Superior temporal gyrus (tissue), 1 donor: ENCODE results near the gene EDC4.

Experiments
- DNase-seq: peaks from one replicate; pipeline ENCODE4 v3.0.0-alpha.2; 2016; ENCODE audit errors: extremely low spot score

Gene EDC4

GRCh38 chr16:67879936-67880335 lies 7.1 kb downstream of the EDC4 start:
- no peak for DNase-seq

- DNase-seq: no peak
These were observed 7.7 kb downstream of the EDC4 start for GRCh38 chr16:67880584-67880983.

- peak; percentile 77 for DNase-seq
These were observed 8.8 kb downstream of the EDC4 start for GRCh38 chr16:67881621-67882161.

- peak; percentile 94 for DNase-seq
These were observed 9.7 kb downstream of the EDC4 start for GRCh38 chr16:67882374-67883145.

GRCh38 chr16:67883146-67883871 lies 10.5 kb downstream of the EDC4 start:
- no peak for DNase-seq

- DNase-seq: peak; percentile 50
These were observed 11.0 kb downstream of the EDC4 start for GRCh38 chr16:67883872-67884261.

GRCh38 chr16:67884684-67885083 lies 11.8 kb downstream of the EDC4 start, which contains the start of gene NRN1L:
TSS of gene NRN1L (plus strand) at chr16:67884885. CDS start at chr16:67884904, 19 bp downstream.
- DNase-seq: peak; percentile 94

- DNase-seq: no peak
These were observed 12.7 kb downstream of the EDC4 start for GRCh38 chr16:67885545-67885944.

GRCh38 chr16:67885976-67886375 lies 13.1 kb downstream of the EDC4 start:
- no peak for DNase-seq

- no peak for DNase-seq
These were observed 13.5 kb downstream of the EDC4 start for GRCh38 chr16:67886387-67886786.

- no peak for DNase-seq
These were observed 15.5 kb downstream of the EDC4 start for GRCh38 chr16:67888331-67888730.

- DNase-seq: no peak
These were observed 19.5 kb downstream of the EDC4 start for GRCh38 chr16:67892375-67892774.

- peak; percentile 95 for DNase-seq
These were observed 20.3 kb downstream of the EDC4 start, which contains the start of gene PSKH1 for GRCh38 chr16:67892899-67893742. TSS of gene PSKH1 (plus strand) at chr16:67893254. CDS start at chr16:67908750, 15,496 bp downstream.

- no peak for DNase-seq
These were observed 21.0 kb downstream of the EDC4 start for GRCh38 chr16:67893743-67894399.

GRCh38 chr16:67897231-67897630 lies 24.4 kb downstream of the EDC4 start:
- DNase-seq: no peak

- no peak for DNase-seq
These were observed 28.9 kb downstream of the EDC4 start for GRCh38 chr16:67901734-67902133.

GRCh38 chr16:67902831-67903230 lies 30.0 kb downstream of the EDC4 start:
- DNase-seq: no peak

- DNase-seq: no peak
These were observed 34.7 kb downstream of the EDC4 start for GRCh38 chr16:67907397-67908180.

- DNase-seq: no peak
These were observed 36.3 kb downstream of the EDC4 start for GRCh38 chr16:67909056-67909742.

- peak; percentile 92 for DNase-seq
These were observed 37.3 kb downstream of the EDC4 start for GRCh38 chr16:67910158-67910557.
